Measurements from ENCODE around the gene IRS1.

Gene IRS1

DNA sequence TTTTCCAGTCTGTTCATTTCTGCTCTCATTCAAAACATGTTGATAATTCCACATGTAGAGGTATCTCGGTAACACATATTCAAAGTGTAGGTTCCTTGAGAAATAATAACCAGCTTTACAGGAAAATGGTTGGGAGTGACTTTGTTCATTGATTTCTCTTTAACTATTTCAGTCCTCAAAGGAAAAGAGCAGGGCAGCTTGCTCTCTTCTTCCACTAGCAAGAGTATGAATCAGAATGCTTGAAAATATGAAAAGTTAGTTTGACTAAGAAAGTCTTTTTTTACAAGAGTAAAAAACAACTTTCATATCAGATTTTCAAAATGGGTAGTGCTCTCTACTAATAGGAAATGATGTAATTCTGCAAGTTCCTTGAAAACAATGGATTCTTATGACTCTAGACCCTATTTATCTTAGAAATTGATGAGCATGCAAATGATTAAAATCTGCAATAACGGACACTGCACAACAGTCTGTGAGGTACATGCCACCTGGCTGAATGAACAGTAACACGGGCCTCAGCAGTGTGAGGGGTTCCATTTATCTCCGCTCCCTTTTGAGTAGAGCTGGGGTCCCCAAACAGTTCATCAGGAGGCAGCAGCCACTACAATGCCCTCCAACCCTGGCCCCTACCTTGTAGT lies 65.6 kb downstream of the IRS1 start:
- no peak overlapping the region for H3K27ac ChIP-seq (ENCODE audit: low read length)
- H3K27me3 ChIP-seq (ENCODE audit: low read depth, low read length), result no peaks in the 10 kb centered on the region
- no peaks in the 10 kb centered on the region for H3K4me1 ChIP-seq (ENCODE audit: low read length)
- no peaks in the 10 kb centered on the region for H4K20me1 ChIP-seq (ENCODE audit: insufficient read depth, low read length)
- no peaks in the 10 kb centered on the region for H3K79me2 ChIP-seq (ENCODE audit: low read length)
- H3K4me3 ChIP-seq (ENCODE audit: low read length), result no peak overlapping the region
- H2AFZ ChIP-seq (ENCODE audit: low read depth, low read length), result no peak overlapping the region
- no peaks in the 10 kb centered on the region for H3K9me3 ChIP-seq (ENCODE audit: insufficient read depth, low read length)
- no peak for TF ChIP-seq CTCF (IDR thresholded peaks at IDR 0.05; ENCODE audit: low read depth, low read length)
- no peak for TF ChIP-seq EZH2phosphoT487 (IDR thresholded peaks at IDR 0.05; ENCODE audit: low read depth)
- H3K4me2 ChIP-seq (ENCODE audit: low read length), result no peak overlapping the region
- no peaks in the 10 kb centered on the region for H3K36me3 ChIP-seq (replicated peaks; ENCODE audit: low read depth, low read length)
- H3K9ac ChIP-seq (ENCODE audit: low read length), result no peak overlapping the region

GRCh38 chr2:226733189-226733858 lies 66.3 kb downstream of the IRS1 start:
- no peaks in the 10 kb centered on the region for H3K9me3 ChIP-seq (ENCODE audit: insufficient read depth, low read length)
- no peak overlapping the region for H3K27ac ChIP-seq (ENCODE audit: low read length)
- no peaks in the 10 kb centered on the region for H3K36me3 ChIP-seq (replicated peaks; ENCODE audit: low read depth, low read length)
- no peaks in the 10 kb centered on the region for H3K27me3 ChIP-seq (ENCODE audit: low read depth, low read length)
- TF ChIP-seq CTCF (IDR thresholded peaks at IDR 0.05; ENCODE audit: low read depth, low read length) (no peak), EZH2phosphoT487 (IDR thresholded peaks at IDR 0.05; ENCODE audit: low read depth) (no peak)
- H4K20me1 ChIP-seq (ENCODE audit: insufficient read depth, low read length), result no peaks in the 10 kb centered on the region
- no peaks in the 10 kb centered on the region for H3K79me2 ChIP-seq (ENCODE audit: low read length)
- H2AFZ ChIP-seq (ENCODE audit: low read depth, low read length), result no peak overlapping the region
- H3K9ac ChIP-seq (ENCODE audit: low read length), result no peak overlapping the region
- H3K4me3 ChIP-seq (ENCODE audit: low read length), result no peak overlapping the region
- no peak overlapping the region for H3K4me2 ChIP-seq (ENCODE audit: low read length)
- H3K4me1 ChIP-seq (ENCODE audit: low read length), result no peaks in the 10 kb centered on the region

- no peak overlapping the region for H3K9ac ChIP-seq (ENCODE audit: low read length)
- H3K27ac ChIP-seq (ENCODE audit: low read length), result no peak overlapping the region
- no peaks in the 10 kb centered on the region for H4K20me1 ChIP-seq (ENCODE audit: insufficient read depth, low read length)
- TF ChIP-seq CTCF (IDR thresholded peaks at IDR 0.05; ENCODE audit: low read depth, low read length) (no peak), EZH2phosphoT487 (IDR thresholded peaks at IDR 0.05; ENCODE audit: low read depth) (no peak)
- H3K4me3 ChIP-seq (ENCODE audit: low read length), result no peak overlapping the region
- no peaks in the 10 kb centered on the region for H3K4me1 ChIP-seq (ENCODE audit: low read length)
- no peak overlapping the region for H3K4me2 ChIP-seq (ENCODE audit: low read length)
- H3K79me2 ChIP-seq (ENCODE audit: low read length), result no peaks in the 10 kb centered on the region
- H3K27me3 ChIP-seq (ENCODE audit: low read depth, low read length), result no peaks in the 10 kb centered on the region
- H3K9me3 ChIP-seq (ENCODE audit: insufficient read depth, low read length), result no peaks in the 10 kb centered on the region
- no peaks in the 10 kb centered on the region for H3K36me3 ChIP-seq (replicated peaks; ENCODE audit: low read depth, low read length)
- H2AFZ ChIP-seq (ENCODE audit: low read depth, low read length), result no peak overlapping the region
These were observed 67.0 kb downstream of the IRS1 start for GRCh38 chr2:226732478-226733188.

- Histone ChIP-seq H3K4me3 (ENCODE audit: low read length) (no peak overlapping the region), H3K79me2 (ENCODE audit: low read length) (no peaks in the 10 kb centered on the region), H3K4me1 (ENCODE audit: low read length) (no peaks in the 10 kb centered on the region), H3K36me3 (replicated peaks; ENCODE audit: low read depth, low read length) (no peaks in the 10 kb centered on the region), H3K9ac (ENCODE audit: low read length) (no peak overlapping the region), H3K27ac (ENCODE audit: low read length) (no peak overlapping the region), H2AFZ (ENCODE audit: low read depth, low read length) (no peak overlapping the region), H3K27me3 (ENCODE audit: low read depth, low read length) (no peaks in the 10 kb centered on the region), H3K4me2 (ENCODE audit: low read length) (no peak overlapping the region), H4K20me1 (ENCODE audit: insufficient read depth, low read length) (no peaks in the 10 kb centered on the region), H3K9me3 (ENCODE audit: insufficient read depth, low read length) (no peaks in the 10 kb centered on the region)
- no peak for TF ChIP-seq EZH2phosphoT487 (IDR thresholded peaks at IDR 0.05; ENCODE audit: low read depth)
- TF ChIP-seq CTCF (IDR thresholded peaks at IDR 0.05; ENCODE audit: low read depth, low read length), result no peak
These were observed 69.1 kb downstream of the IRS1 start for GRCh38 chr2:226730481-226730880.
